SKM-1 (cell line): ENCODE data around the gene GPR65.
A peak's percentile ranks its signal among the peaks of the same experiment; 100 is the strongest.
"Not testable (repeated sequence)": the region's sequence is repeated elsewhere in the genome, so short reads cannot be mapped to it uniquely, and the experiment has no call there.

ENCODE experiments used
- DNase-seq: peaks from one replicate; lab custom pipeline; 2025; ENCODE audit not compliant: unreplicated experiment; lab: John Stamatoyannopoulos, UW

The GPR65 gene

GRCh38 chr14:88003425-88003824 is 1.5 kb upstream of the GPR65 start:
- DNase-seq = no peak

- DNase-seq = no peak
These were observed 364 bp upstream of the GPR65 start for GRCh38 chr14:88004506-88005036.

GRCh38 chr14:88005978-88006851 is 1.3 kb downstream of the GPR65 start:
- DNase-seq = peak; percentile 21

DNA sequence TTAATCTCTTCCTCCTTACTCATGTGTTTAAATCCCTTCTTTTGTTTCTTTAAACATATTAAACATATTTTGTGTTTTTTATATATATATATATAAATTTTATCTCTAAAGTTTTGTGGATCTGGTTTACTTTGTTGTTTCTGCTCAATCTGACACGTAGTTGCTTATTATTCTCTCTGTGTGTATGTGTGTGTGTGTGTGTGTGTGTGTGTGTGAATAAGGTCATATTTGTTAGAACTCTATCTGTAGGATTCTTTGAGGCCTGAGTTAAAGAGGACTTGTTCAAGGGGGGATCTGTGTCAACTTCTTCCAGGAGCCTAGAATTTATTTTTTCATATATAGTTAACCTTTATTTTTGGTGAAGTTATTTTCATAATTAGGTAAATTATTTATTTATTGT is 2.7 kb downstream of the GPR65 start:
- DNase-seq = no peak

DNA sequence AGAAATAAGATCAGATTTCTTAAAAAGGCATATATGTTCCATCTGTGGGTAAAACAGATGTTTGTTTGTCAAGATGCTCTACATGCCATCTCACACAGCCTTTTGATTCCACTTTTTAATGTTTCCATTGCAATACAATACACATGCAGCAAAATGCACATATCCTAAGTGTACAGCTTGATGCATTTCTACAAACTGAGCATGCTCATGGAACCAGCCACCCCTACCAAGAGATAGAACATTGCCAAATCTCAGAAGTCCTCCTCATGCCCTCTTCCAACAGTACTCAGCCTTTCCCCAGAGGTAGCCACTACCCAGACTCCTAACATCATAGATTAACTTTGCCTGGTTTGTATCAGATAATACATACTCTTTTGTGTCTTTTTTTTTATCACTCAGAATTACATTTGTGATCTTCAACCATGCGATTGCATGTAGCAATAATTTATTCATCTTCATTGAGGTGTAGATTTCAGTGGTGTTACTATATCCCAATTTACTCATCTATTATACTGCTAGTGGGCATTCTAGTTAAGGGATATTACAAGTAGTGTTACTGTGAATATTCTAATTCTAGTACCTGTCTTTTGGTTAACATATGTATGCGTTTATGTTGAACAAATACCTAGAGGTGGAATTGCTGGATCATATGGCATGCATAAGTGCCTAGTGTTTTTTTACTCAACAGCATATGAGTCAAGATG is 3.3 kb downstream of the GPR65 start:
- DNase-seq = no peak

GRCh38 chr14:88009486-88009885 is 4.6 kb downstream of the GPR65 start:
- no peak for DNase-seq

DNA sequence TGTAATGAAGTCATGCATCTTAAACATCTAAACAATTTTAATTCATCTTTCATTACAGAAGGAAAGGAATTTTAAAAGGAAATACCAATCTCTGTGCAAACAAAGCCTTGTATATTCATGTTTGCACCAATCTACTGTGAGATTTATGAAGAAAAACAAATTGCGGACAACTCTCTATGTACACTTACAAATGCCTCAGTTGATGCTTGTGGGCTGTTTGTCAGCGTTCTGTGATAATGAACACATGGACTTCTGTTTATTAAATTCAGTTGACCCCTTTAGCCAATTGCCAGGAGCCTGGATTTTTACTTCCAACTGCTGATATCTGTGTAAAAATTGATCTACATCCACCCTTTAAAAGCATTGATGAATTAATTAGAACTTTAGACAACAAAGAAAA is 5.4 kb downstream of the GPR65 start:
- DNase-seq = no peak

- DNase-seq = no peak
These were observed 7.6 kb downstream of the GPR65 start for GRCh38 chr14:88012495-88012894.

GRCh38 chr14:88013750-88014349 is 8.9 kb downstream of the GPR65 start:
- peak; percentile 15 for DNase-seq

DNA sequence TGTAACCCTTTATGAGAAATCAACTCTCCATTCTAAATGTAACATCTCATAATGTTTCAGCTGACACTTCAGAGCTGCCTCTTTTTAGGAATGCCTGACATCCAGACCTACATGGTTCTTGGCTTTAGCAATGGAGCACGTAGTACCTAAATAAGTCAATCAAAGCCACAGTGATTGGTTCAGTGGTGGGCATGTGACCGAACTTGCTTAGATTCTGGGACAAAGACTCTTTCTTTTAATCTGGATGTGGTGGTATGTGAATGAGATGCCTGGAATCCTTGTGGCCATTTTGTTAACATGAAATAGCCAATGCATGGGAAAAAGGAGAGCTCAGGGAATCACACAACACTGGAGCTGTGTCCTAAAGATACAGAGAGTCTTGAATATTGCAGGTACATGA is 11.8 kb downstream of the GPR65 start:
- DNase-seq = no peak

GRCh38 chr14:88017535-88017934 is 12.6 kb downstream of the GPR65 start:
- DNase-seq = no peak

DNA sequence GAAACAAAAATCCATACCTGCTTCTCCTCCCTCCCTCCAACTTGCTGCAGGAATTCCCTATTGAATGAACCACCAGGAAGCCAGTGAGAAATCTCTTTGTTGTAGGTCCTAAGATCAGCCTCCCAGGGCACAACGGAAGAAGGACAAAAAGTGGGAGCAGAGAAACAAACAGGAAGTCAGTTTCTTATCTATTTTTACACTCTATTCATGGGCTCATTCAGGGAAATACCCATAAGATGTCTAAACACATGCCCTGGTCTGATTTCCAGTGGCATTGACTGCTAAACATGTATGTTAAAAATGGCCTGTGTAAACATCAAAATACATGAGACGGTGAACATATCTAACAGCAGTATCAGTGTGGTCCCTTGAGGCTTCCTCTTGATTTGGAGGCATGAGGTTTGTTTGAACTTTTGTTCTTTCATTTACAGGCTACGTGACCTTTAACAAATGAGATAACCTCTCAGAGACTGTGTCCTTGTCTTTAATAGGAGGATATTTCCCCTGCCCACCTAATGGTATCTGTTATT is 18.8 kb downstream of the GPR65 start:
- DNase-seq = no peak

GRCh38 chr14:88024252-88025086 is 19.5 kb downstream of the GPR65 start:
- not testable (repeated sequence) for DNase-seq

GRCh38 chr14:88025313-88025712 is 20.4 kb downstream of the GPR65 start:
- DNase-seq = no peak

GRCh38 chr14:88026890-88027289 is 22.0 kb downstream of the GPR65 start:
- no peak for DNase-seq

DNA sequence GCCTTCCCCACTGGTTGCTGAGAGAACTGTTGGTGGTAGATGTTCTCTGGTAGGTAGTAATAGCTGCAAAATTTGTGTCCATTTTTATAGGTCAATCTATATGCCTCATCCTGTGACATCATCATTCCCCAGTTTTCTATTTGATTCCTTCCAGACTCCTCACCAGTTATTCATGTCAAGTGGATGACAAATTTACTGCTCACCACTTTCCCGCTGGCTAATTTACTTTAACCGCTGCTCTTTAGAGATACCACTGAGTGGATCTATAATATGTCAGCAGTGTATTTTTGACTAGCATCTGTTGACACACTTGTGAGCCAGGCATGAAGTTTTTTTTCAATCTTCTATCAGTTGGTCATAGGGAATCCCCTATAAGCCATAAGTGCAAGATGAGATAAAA is 24.6 kb downstream of the GPR65 start:
- no peak for DNase-seq

GRCh38 chr14:88030079-88030478 is 25.1 kb downstream of the GPR65 start:
- DNase-seq = no peak

- DNase-seq = no peak
These were observed 26.0 kb downstream of the GPR65 start for GRCh38 chr14:88030892-88031291.

DNA sequence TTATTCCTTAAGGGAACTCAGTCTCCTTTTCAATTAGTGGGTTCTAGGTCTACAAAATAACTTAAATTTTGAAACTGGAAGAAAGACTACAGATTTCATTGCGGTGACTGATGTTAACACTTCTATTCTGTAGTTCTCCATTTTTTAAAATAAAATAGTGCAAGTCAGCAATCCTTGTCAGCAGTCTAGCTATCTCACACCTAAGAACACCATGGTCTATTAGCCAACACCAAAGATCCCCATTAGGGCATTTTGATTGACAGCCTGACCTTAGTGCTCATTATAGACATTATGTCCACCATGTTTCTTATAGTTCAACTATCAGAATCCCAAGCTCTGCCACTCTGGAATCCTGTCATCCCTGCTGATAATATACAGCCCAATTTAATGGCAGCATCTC is 27.4 kb downstream of the GPR65 start:
- DNase-seq = no peak

GRCh38 chr14:88034076-88034475 is 29.1 kb downstream of the GPR65 start:
- no peak for DNase-seq

GRCh38 chr14:88036422-88036821 is 31.5 kb downstream of the GPR65 start:
- no peak for DNase-seq
